OCI-M1 (cell line): ENCODE measurements around the gene STAG3.

Experiments used
- DNase-seq: peaks from one replicate; lab custom pipeline; 2025; lab: John Stamatoyannopoulos, UW

STAG3 gene

GRCh38 chr7:100154651-100155491, 22.8 kb upstream of the STAG3 start:
- no peak for DNase-seq

- no peak for DNase-seq
Measured at GRCh38 chr7:100155553-100156317, 22.0 kb upstream of the STAG3 start.

- DNase-seq = peak; percentile 61
Measured at GRCh38 chr7:100156331-100157068, 21.2 kb upstream of the STAG3 start.

- no peak for DNase-seq
Measured at GRCh38 chr7:100157069-100157333, 20.7 kb upstream of the STAG3 start.

GRCh38 chr7:100157334-100158228, 20.1 kb upstream of the STAG3 start:
- peak; percentile 59 for DNase-seq

GRCh38 chr7:100158229-100159098, 19.3 kb upstream of the STAG3 start, which contains the start of gene TRAPPC14:
Gene TRAPPC14 (minus strand): TSS chr7:100158723. CDS start chr7:100158499, 224 bp downstream.
- peak; percentile 99 for DNase-seq

- DNase-seq = peak; percentile 71
Measured at GRCh38 chr7:100159099-100159623, 18.6 kb upstream of the STAG3 start.

GRCh38 chr7:100160067-100160466, 17.7 kb upstream of the STAG3 start:
- DNase-seq = no peak

- no peak for DNase-seq
Measured at GRCh38 chr7:100163006-100163531, 14.6 kb upstream of the STAG3 start.

GRCh38 chr7:100163871-100164270, 13.8 kb upstream of the STAG3 start:
- DNase-seq = no peak

- DNase-seq = no peak
Measured at GRCh38 chr7:100166317-100166940, 11.3 kb upstream of the STAG3 start.

GRCh38 chr7:100166970-100167911, 10.5 kb upstream of the STAG3 start:
- peak; percentile 69 for DNase-seq

GRCh38 chr7:100167912-100168323, 9.8 kb upstream of the STAG3 start:
- DNase-seq = peak; percentile 90

- no peak for DNase-seq
Measured at GRCh38 chr7:100169147-100169850, 8.4 kb upstream of the STAG3 start.

- DNase-seq = no peak
Measured at GRCh38 chr7:100170101-100170897, 7.4 kb upstream of the STAG3 start.

GRCh38 chr7:100171087-100171681, 6.5 kb upstream of the STAG3 start:
- no peak for DNase-seq

GRCh38 chr7:100171840-100172239, 5.9 kb upstream of the STAG3 start:
- no peak for DNase-seq
